ENCODE data around the gene STRADB.
A peak's percentile ranks its signal among the peaks of the same experiment; 100 is the strongest.

Gene STRADB

DNA sequence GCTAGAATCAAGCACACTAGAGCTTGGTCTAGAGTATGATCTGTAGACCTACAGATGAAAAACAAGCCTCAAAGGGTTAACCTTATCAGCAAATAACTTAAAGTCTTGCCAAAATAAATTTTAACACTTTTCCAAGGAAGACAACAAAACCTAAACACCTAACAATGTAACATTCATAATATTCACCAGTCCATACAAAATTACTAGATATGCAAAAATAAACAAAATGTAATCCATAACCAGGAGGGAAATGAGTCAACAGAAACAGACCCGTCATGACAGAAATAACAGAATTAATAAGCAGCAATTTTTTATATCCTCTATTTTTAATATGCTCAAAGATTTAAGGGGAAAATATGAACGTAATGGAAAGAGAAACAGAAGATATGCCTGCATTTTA lies 36.4 kb upstream of the STRADB start:
- Histone ChIP-seq H3K27ac (ENCODE audit: extremely low read depth, low read depth, low read length) (no peak overlapping the region), H3K36me3 (ENCODE audit: control insufficient read depth in 2 of 2, insufficient read depth in 1 of 2, low read length in 2 of 2) (no peaks in the 10 kb centered on the region), H3K4me3 (ENCODE audit: low read depth, low read length) (no peak overlapping the region), H3K9me3 (ENCODE audit: control insufficient read depth, insufficient read depth, low read depth, low read length) (no peaks in the 10 kb centered on the region), H3K4me1 (ENCODE audit: control insufficient read depth, insufficient read depth, low read length) (peaks cover 25% of the 10 kb centered on the region)
- POLR2A ChIA-PET = no interaction called here
- no peak for TF ChIP-seq ZNF426 (tag by site-specific recombination; IDR thresholded peaks at IDR 0.05)
- TF ChIP-seq ZNF791 (tag by site-specific recombination; IDR thresholded peaks at IDR 0.05) = no peak
- TF ChIP-seq KLF17 (tag by site-specific recombination; IDR thresholded peaks at IDR 0.05) = no peak
- no peak for TF ChIP-seq ZNF530 (tag by site-specific recombination; IDR thresholded peaks at IDR 0.05; ENCODE audit: low read depth)
- no peak for TF ChIP-seq ZNF48 (tag by site-specific recombination; IDR thresholded peaks at IDR 0.05)
- TF ChIP-seq REST (tag by site-specific recombination; IDR thresholded peaks at IDR 0.05) = no peak
- no peak for TF ChIP-seq ZNF324 (tag by site-specific recombination; IDR thresholded peaks at IDR 0.05)
- no peak for TF ChIP-seq ZBTB20 (tag by site-specific recombination; IDR thresholded peaks at IDR 0.05)
- TF ChIP-seq ZNF549 (tag by site-specific recombination; IDR thresholded peaks at IDR 0.05) = no peak
- TF ChIP-seq ZNF704 (tag by site-specific recombination; IDR thresholded peaks at IDR 0.05) = no peak
- TF ChIP-seq, protein P1, sequence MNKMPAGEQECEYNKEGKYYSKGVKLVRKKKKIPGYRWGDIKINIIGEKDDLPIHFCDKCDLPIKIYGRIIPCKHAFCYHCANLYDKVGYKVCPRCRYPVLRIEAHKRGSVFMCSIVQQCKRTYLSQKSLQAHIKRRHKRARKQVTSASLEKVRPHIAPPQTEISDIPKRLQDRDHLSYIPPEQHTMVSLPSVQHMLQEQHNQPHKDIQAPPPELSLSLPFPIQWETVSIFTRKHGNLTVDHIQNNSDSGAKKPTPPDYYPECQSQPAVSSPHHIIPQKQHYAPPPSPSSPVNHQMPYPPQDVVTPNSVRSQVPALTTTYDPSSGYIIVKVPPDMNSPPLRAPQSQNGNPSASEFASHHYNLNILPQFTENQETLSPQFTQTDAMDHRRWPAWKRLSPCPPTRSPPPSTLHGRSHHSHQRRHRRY (tag by site-specific recombination; IDR thresholded peaks at IDR 0.05) = no peak
- TF ChIP-seq ZBTB44 (tag by site-specific recombination; IDR thresholded peaks at IDR 0.05) = no peak
- TF ChIP-seq ZNF19 (tag by site-specific recombination; IDR thresholded peaks at IDR 0.05; ENCODE audit: low read depth) = no peak
- CTCF ChIA-PET = no interaction called here

DNA sequence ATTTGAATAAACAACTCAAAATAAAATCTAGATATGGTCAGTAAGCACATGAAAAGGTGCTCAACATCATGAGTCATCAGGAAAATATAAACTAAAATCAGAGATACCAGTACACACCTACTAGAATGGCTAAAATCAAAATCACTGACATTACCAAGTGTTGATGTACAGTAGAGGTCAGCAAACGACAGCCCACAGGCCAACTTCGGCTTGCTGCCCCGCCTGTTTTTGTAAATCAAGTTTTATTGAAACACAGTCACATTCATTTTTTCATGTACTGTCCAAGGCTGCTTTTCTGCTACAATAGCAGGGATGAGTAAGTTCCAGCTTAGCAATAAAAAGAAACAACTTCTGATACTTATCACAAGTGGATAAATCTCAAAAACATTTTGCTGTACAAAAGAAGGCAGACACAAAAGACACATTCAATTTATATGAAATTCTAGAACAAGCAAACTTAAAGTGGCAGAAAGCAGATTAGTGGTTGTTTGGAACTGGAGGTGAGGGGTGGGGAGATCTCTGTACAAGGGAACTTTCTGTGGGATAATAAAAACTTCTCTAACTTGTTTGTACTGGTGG lies 32.4 kb upstream of the STRADB start:
- H3K36me3 ChIP-seq (ENCODE audit: control insufficient read depth in 2 of 2, insufficient read depth in 1 of 2, low read length in 2 of 2) = no peaks in the 10 kb centered on the region
- no peaks in the 10 kb centered on the region for H3K9me3 ChIP-seq (ENCODE audit: control insufficient read depth, insufficient read depth, low read depth, low read length)
- H3K4me3 ChIP-seq (ENCODE audit: low read depth, low read length) = no peak overlapping the region
- no peak overlapping the region for H3K27ac ChIP-seq (ENCODE audit: extremely low read depth, low read depth, low read length)
- peaks cover 26% of the 10 kb centered on the region for H3K4me1 ChIP-seq (ENCODE audit: control insufficient read depth, insufficient read depth, low read length)
- ChIA-PET POLR2A (no interaction called here), CTCF (interaction anchor here (0.7 kb wide), 1 partner anchor 34 kb away, joined by 3 read pairs; no protein-coding TSS in a partner anchor)
- TF ChIP-seq, protein P2, sequence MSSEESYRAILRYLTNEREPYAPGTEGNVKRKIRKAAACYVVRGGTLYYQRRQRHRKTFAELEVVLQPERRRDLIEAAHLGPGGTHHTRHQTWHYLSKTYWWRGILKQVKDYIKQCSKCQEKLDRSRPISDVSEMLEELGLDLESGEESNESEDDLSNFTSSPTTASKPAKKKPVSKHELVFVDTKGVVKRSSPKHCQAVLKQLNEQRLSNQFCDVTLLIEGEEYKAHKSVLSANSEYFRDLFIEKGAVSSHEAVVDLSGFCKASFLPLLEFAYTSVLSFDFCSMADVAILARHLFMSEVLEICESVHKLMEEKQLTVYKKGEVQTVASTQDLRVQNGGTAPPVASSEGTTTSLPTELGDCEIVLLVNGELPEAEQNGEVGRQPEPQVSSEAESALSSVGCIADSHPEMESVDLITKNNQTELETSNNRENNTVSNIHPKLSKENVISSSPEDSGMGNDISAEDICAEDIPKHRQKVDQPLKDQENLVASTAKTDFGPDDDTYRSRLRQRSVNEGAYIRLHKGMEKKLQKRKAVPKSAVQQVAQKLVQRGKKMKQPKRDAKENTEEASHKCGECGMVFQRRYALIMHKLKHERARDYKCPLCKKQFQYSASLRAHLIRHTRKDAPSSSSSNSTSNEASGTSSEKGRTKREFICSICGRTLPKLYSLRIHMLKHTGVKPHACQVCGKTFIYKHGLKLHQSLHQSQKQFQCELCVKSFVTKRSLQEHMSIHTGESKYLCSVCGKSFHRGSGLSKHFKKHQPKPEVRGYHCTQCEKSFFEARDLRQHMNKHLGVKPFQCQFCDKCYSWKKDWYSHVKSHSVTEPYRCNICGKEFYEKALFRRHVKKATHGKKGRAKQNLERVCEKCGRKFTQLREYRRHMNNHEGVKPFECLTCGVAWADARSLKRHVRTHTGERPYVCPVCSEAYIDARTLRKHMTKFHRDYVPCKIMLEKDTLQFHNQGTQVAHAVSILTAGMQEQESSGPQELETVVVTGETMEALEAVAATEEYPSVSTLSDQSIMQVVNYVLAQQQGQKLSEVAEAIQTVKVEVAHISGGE (tag by site-specific recombination; conservative IDR thresholded peaks at IDR 0.05; ENCODE audit: low read depth) = no peak
- TF ChIP-seq ZNF391 (tag by site-specific recombination; IDR thresholded peaks at IDR 0.05; ENCODE audit: borderline replicate concordance, low read depth) (no peak), ZNF239 (tag by site-specific recombination; IDR thresholded peaks at IDR 0.05) (no peak), FEZF1 (tag by site-specific recombination; IDR thresholded peaks at IDR 0.05) (peak; percentile 32), ZNF416 (tag by site-specific recombination; IDR thresholded peaks at IDR 0.05) (no peak), ZNF777 (tag by site-specific recombination; IDR thresholded peaks at IDR 0.05; ENCODE audit: borderline replicate concordance) (no peak), ZNF596 (tag by site-specific recombination; IDR thresholded peaks at IDR 0.05) (no peak), CTCF (tag by site-specific recombination; IDR thresholded peaks at IDR 0.05) (peak; percentile 36; the same call in 1 of the 2 replicates)
